Jurkat, Clone E6-1 (cell line): ENCODE data around the gene SFMBT2.
A peak's percentile ranks its signal among the peaks of the same experiment; 100 is the strongest.
"Not testable (repeated sequence)": the region's sequence is repeated elsewhere in the genome, so short reads cannot be mapped to it uniquely, and the experiment has no call there.

Experiments
- DNase-seq: peaks from one replicate; pipeline ENCODE4 v3.0.0-alpha.2; 2011; ENCODE audit warnings: low read depth, low spot score
- H3K4me3 ChIP-seq: 2 replicates; pipeline ENCODE4 v1.5.1; 2011; ENCODE audit warnings: mild to moderate bottlenecking, low read length, control low read depth, moderate library complexity

The SFMBT2 gene

GRCh38 chr10:7311218-7311849 lies 99.5 kb downstream of the SFMBT2 start:
- H3K4me3 ChIP-seq, result no peak overlapping the region
- DNase-seq, result no peak

- no peak for DNase-seq
- no peak overlapping the region for H3K4me3 ChIP-seq
These were observed 100.8 kb downstream of the SFMBT2 start for GRCh38 chr10:7310076-7310475.

- DNase-seq, result no peak
- H3K4me3 ChIP-seq, result no peak overlapping the region
These were observed 102.0 kb downstream of the SFMBT2 start for GRCh38 chr10:7308826-7309225.

GRCh38 chr10:7306616-7307015 lies 104.2 kb downstream of the SFMBT2 start:
- DNase-seq, result no peak
- no peak overlapping the region for H3K4me3 ChIP-seq

GRCh38 chr10:7306147-7306546 lies 104.7 kb downstream of the SFMBT2 start:
- no peak overlapping the region for H3K4me3 ChIP-seq
- DNase-seq, result no peak

GRCh38 chr10:7305053-7305452 lies 105.8 kb downstream of the SFMBT2 start:
- H3K4me3 ChIP-seq, result no peak overlapping the region
- no peak for DNase-seq

GRCh38 chr10:7304110-7304509 lies 106.7 kb downstream of the SFMBT2 start:
- H3K4me3 ChIP-seq, result no peak overlapping the region
- no peak for DNase-seq

GRCh38 chr10:7302930-7303557 lies 107.8 kb downstream of the SFMBT2 start:
- no peak for DNase-seq
- no peak overlapping the region for H3K4me3 ChIP-seq

GRCh38 chr10:7302392-7302906 lies 108.4 kb downstream of the SFMBT2 start:
- H3K4me3 ChIP-seq, result no peak overlapping the region
- no peak for DNase-seq

GRCh38 chr10:7301006-7301778 lies 109.6 kb downstream of the SFMBT2 start:
- H3K4me3 ChIP-seq, result no peak overlapping the region
- no peak for DNase-seq

GRCh38 chr10:7300384-7300971 lies 110.4 kb downstream of the SFMBT2 start:
- DNase-seq, result no peak
- no peak overlapping the region for H3K4me3 ChIP-seq

- not testable (repeated sequence) for DNase-seq, H3K4me3 ChIP-seq
These were observed 111.1 kb downstream of the SFMBT2 start for GRCh38 chr10:7299601-7300325.

GRCh38 chr10:7298495-7298894 lies 112.3 kb downstream of the SFMBT2 start:
- no peak overlapping the region for H3K4me3 ChIP-seq
- no peak for DNase-seq

- peak; percentile 38 for DNase-seq
- no peak overlapping the region for H3K4me3 ChIP-seq
These were observed 113.7 kb downstream of the SFMBT2 start for GRCh38 chr10:7297094-7297493.

GRCh38 chr10:7296648-7297047 lies 114.2 kb downstream of the SFMBT2 start:
- no peak for DNase-seq
- no peak overlapping the region for H3K4me3 ChIP-seq

GRCh38 chr10:7296076-7296475 lies 114.8 kb downstream of the SFMBT2 start:
- DNase-seq, result no peak
- H3K4me3 ChIP-seq, result no peak overlapping the region

GRCh38 chr10:7293378-7293920 lies 117.4 kb downstream of the SFMBT2 start:
- no peak overlapping the region for H3K4me3 ChIP-seq
- DNase-seq, result no peak

- DNase-seq, result no peak
- H3K4me3 ChIP-seq, result no peak overlapping the region
These were observed 119.2 kb downstream of the SFMBT2 start for GRCh38 chr10:7291487-7292270.
